Transverse colon (tissue), 3 donors: ENCODE results near the gene TRPM1.

Experiments used
- EP300 ChIP-seq: sonication (generic); formaldehyde crosslinking; IDR thresholded peaks from one replicate; pipeline ENCODE4 v1.6.1; 2017; ENCODE audit warnings: antibody characterized with exemption, low read depth
- POLR2A ChIP-seq: fragments of 450-650 bp; IDR thresholded peaks from one replicate; pipeline ENCODE4 v1.6.1; 2016; ENCODE audit warnings: antibody characterized with exemption, mild to moderate bottlenecking, moderate library complexity
- TF ChIP-seq, protein P1 (sequence below), 5 experiments: fragments of 200-600 bp in 3 of 5; fragments of 450-650 bp in 2 of 5; sonication (generic) in 3 of 5; IDR thresholded peaks; 1 replicate in 2 of 5; 2 replicates in 3 of 5; pipeline ENCODE4 v1.5.1; 2016 to 2017; ENCODE audit warnings: antibody characterized with exemption in 5 of 5, inconsistent platforms in 3 of 5, mild to moderate bottlenecking in 2 of 5, moderate library complexity in 1 of 5

DNA sequence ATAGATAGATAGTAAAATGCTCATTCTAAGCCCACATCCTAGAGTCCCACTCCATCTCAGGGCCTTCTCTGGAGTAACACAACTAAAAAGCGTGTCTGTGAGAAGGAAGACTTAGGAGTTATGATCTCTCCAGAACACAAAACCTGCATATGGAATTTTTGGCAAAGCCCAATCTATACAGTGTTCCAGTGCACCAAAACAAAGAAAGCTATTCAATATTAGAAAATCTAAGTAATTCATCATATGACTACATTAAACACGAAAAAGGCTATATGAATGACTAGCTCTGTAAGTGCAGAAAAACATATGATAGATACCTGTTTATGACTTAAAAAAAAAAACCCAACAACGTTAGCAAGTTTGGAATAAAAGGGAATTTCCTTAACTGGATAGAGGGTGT lies 137.8 kb downstream of the TRPM1 start:
- TF ChIP-seq EP300: no peak
- TF ChIP-seq POLR2A: no peak
- TF ChIP-seq, protein P1, sequence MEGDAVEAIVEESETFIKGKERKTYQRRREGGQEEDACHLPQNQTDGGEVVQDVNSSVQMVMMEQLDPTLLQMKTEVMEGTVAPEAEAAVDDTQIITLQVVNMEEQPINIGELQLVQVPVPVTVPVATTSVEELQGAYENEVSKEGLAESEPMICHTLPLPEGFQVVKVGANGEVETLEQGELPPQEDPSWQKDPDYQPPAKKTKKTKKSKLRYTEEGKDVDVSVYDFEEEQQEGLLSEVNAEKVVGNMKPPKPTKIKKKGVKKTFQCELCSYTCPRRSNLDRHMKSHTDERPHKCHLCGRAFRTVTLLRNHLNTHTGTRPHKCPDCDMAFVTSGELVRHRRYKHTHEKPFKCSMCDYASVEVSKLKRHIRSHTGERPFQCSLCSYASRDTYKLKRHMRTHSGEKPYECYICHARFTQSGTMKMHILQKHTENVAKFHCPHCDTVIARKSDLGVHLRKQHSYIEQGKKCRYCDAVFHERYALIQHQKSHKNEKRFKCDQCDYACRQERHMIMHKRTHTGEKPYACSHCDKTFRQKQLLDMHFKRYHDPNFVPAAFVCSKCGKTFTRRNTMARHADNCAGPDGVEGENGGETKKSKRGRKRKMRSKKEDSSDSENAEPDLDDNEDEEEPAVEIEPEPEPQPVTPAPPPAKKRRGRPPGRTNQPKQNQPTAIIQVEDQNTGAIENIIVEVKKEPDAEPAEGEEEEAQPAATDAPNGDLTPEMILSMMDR (IDR thresholded peaks at IDR 0.05): no peak
